HG02973 (cell line): ENCODE results near the gene SLC4A11.
A peak's percentile ranks its signal among the peaks of the same experiment; 100 is the strongest.
"Not testable (repeated sequence)": the region's sequence is repeated elsewhere in the genome, so short reads cannot be mapped to it uniquely, and the experiment has no call there.

Source experiments
- ATAC-seq: cut with Tn5 transposase; IDR thresholded peaks from one replicate; pipeline ENCODE4 v1.9.1; 2021; ENCODE audit warnings: moderate library complexity; ENCODE audit not compliant: unreplicated experiment

Gene SLC4A11

DNA sequence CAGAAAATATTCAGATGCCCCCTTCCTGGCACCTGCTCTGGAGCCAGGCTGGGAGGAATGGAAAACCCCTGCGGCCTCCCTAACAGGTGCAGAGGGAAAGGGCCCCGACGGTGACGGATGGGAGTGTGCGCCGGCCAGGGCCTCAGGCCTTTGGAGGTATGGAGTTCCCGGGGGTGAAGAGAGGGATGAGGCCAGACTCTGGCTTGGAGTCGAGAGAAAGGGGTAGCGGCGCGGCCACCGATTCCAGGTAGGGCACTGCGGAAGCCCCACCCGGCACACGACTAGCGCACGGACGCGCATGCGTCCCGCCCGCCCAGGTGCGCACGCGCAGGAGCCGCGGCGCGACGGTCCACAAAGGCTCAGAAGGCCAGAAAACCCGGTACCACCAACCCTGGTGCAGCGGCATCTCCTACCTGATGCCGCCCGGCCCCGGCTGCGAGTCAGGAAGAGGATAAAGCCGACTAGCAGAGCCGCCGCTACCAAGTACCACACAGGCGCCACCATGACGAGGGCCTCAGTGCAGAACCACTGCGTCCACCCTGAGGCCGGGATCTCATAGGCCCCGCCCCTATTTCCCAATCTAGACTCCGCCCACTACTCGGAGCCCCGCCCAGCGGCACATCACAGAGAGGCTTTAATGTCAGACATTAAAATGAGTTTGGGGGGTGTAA is 34.7 kb downstream of the SLC4A11 start, which contains the start of gene DDRGK1:
DDRGK1 (minus strand) TSS at position 559 of the 671 bp plus-strand sequence; CDS start at position 504, 55 bp downstream.
- ATAC-seq, result peak; percentile 66

DNA sequence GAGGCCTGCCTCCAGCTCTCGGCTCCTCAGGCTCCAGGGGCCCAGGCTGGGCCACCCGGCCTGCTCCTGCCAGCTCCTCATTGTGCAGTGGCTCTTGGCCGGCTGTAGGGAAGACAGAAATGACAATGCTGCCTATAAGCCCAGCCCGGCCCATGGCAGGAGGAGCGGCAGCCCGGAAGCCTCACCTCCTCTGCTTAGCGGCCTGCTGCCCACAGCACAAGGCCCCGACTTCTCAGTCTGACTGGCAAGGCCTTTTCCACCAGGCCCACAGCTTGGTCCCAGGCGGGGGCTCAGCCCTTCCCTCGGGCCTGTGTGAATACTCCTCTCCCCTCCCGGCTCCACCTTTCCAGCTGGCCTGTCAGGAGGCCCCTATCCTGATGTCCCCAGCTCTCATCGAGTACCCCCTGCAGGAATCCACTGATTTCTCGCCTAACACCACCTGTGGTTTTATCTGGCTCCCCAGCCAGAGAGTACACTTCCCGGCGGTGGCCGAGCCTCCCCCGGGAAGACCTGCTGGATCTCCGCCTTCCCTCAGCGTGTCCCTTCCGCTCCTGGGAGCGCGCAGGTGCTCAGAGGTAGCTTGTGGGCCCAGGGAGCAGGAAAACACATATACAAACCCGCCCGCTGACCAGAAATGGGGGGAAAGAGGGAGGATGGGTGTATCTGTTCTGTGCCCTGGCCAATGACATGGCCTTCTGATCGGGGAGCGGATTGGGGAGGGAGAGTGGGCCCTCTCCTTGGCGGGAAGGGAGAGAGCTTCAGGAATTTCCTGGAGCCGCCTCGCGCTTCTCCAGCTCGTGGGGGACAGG is 35.5 kb downstream of the SLC4A11 start:
- ATAC-seq, result peak; percentile 19

DNA sequence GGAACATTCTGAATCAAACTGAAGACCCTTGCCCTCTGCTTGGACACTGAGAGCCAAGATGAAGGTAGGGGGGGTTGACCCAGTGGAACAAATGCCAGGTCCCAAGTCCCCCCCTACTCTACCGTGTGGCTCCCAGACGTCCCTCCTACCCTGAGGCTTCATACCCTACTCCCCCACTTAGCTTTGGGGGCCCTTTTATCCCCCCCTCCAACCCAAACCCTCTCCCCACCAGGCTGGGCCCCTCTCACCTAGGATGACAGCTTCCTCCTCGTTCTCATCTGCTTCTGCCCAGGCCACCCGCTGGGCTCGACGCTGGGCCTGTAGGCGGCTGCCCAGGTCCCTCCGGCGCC is 36.0 kb downstream of the SLC4A11 start:
- no peak for ATAC-seq

DNA sequence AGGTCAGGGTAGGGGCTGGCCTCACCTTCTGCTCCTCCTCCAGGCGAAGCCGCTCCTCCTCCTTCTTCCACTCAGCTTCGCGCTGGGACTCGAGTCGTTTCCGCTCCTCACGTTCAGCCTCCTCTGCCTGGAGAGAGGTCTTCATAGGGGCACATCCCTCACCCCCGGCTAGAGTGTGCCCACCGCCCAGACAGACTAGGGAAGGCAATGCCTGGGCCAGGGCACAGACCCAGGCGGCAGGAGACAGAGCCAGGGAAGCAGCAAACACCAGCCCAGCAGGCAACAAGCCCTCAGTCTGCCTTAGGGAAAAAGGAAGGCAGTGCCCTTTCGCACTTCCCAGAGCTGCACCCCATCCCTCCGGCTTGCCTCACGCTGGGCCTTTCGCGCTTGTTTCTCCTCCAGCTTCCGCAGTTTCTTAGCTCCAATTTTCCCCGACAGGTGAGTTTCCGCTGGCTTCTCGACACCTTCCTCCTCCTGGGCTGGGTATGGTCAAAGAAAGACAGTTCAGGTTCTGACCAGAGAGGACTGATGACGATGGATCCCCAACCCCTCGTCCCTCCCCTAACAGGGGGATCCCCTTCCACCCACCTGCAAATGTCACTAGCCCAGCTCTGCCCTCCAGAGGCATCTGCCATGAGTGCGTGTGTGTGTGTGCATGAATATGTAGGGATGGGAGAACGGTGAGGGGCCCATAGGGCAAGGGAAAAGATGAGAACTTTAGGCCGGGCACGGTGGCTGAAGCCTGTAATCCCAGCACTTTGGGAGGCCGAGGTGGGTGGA is 38.8 kb downstream of the SLC4A11 start:
- ATAC-seq, result no peak

DNA sequence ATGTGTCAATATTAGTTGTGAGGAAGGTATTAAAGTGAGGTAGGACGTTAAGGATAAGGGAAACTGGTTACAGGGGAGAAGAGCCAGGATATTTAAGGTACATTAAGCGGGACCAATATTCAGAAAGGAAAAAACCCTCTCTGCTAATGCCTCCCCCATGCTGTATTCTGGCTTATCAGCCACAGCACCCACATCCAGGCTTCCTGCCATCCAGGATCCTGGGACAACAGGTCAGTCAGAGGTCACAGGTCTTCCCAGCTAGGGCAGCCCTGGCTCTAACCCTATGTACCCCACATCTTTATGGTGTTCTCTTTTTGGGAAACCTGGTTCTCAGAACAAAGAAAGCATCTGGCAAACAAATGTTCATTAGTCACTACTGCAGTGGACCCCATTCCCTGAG is 39.8 kb downstream of the SLC4A11 start:
- no peak for ATAC-seq

DNA sequence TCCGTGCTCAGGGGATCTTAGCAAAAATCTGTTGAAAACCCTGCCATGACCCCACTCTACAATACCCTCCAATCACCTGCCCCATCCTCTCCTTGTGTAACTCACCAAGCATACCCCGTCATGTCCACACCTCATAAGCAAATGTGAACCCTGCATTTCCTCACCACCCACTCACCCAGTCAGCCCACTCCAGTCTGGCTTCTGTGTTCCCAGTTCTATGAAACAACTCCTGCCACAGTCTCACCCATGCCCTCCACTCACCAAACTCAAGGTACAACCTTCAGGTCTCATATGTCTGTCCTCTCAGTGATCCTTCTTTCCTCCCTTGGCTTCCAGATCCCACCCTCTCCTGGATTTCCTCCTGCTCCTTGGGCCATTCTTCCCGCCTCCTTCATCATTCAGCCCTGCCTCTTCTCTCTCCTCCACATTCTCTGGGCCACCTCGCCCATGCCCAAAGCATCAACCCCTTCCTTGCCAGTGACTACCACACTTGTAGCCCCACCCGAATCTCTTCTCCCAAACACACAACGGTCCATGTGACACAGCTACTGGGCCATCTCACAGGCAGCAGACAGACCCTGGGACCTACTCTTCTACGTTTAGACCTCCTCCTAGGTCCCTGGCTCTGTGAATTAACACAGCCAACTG is 43.3 kb downstream of the SLC4A11 start:
- no peak for ATAC-seq

DNA sequence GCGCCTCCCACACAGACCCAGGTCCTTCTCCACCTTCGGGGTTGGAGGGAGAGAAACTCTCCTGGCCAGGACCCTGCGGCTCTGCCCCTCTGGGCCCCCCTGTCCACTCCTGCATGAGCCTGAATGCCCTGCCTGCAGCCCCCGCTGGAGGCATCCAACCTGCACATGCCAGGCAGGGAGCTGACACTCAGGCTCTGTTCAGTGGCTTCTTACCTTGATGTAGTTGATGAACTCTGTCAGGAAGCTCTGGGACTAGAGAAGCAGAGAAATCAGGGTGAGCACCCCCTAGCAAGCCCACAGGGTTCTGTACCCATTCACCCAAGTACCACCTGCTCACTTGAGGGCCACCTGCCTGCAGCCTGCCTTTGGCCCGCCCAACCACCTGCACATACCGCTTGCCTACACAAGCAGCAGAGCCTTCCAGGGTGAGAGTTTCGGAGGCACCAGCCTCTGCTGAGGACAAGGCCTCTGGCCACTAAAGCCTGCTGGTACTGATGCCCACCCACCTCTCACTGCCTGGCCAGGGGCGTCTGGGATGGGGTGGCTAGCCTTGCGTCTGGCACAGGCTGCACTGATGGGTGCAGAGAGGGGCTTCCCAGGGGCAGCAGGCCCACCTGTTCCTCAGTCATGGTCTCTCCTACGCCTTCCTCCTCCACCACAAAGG is 44.2 kb downstream of the SLC4A11 start:
- no peak for ATAC-seq

DNA sequence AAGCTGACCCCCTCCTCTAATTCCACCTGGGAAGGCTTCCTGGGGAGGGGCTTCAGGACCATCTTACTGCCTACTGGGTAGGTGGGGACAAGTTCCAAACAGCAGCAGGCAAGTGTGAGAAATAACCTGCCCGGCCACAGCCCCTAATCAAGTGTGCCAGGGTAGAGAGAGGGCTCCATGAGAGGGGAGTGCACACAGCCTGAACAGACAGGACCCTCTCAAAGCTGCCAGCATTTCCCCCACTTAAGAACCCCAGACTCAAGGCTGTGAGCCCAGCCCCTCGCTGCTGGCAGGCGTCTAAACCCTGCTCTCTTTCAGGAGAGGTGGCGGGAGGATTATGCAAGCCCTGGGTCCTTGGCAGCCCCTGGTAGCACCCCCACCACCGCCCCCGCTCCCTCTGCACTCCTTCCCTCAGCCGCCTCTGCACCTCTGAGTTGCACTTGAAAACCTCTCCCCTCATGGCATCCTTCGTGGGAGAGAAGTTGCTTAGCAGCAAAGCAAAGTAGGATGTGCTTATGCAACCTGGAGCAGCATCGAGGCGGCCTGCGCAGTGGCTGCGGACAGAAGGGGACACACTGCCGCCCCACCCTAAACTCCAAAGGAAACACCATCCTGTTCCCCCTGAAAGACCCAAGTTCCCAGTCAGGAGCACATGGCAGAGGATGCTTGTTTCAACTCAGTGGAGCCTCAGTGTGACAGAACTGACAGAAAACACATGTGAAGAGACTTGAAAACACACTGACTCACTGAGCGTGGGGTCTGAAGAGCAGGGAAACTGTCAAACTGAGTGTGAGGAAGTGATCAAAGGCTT is 45.0 kb downstream of the SLC4A11 start:
- no peak for ATAC-seq

DNA sequence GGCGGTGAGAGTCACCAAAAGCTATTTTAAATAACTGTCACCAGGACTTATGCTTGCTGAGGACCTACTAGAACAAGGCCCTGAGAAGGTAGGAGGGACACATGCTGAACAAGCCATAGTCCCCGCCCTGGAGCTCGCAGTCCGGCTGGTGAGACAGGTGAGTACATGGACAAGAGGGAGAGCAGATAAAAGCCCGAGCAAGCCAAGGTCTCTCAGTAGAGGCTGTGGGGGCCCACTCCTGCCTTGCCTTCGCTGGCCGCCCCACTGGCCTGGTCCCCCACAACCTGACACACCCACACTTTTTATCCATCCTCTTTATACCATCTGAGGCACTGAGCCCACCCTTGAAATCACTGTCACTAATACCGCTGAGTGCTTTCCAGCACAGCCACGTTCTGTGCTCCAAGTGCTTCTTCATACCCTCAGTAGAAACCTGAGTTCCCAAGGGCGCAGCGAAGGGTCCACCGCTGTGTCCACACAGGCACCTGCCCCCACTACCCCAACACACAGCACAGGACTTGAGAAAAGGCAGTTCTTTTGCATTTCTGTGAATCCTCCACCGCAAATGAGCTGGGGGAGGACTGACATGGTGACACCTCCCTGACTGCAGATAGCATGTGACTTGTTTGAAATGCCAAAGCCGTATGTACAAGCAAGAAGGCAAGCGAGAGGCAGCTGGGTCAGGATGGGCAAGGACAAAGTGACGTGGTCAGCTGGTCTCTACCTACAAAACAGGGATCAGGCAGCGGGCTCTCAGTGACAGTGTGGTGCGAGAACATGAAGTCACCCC is 46.6 kb downstream of the SLC4A11 start:
- no peak for ATAC-seq

DNA sequence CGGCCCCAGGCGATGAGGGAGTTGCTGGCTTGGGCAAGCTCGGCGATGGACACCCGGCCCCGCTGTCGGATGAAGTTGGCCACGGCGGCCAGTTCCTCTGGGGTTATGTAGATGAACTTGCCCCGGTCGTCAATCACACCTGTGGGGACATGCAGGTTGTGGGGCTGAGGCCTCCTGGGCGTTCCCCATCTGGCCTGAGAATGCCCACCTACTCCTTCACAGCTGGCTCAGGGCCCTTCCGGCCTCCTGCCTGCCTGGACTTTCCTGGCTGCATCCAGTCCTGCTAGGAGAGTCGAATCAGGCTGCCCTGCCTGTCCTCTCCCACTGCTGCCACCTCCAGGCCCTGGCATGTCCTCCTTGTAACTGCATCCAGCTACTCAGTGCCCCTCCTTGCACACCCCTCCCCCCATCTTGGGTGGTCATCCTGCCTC is 48.3 kb downstream of the SLC4A11 start:
- ATAC-seq, result no peak

DNA sequence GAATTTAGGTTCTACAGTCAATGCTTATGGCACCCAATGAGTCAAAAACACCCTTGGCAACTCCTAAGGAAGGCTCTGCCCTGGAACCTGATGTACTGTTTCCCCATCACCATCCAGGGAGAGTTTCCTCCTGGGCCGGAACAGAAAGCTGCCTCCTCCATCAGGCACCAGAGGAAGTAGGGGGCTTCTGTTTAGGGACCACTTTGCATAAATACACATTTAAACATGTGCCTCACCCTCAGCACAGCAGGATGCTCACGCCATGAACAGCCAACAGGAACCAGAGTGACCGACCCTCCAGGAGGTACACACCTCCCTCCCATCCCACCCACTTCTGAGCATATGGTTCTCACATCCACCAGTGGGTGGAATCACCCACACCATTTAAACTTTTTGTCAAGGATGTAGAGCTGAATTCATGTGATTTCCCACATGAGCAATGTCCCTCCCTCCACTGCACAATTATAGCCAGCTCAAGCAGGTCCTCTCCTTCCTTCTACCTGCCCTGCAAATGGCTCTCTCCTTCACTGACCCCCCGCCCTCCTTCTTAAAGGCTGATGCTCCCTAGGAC is 49.3 kb downstream of the SLC4A11 start:
- no peak for ATAC-seq

DNA sequence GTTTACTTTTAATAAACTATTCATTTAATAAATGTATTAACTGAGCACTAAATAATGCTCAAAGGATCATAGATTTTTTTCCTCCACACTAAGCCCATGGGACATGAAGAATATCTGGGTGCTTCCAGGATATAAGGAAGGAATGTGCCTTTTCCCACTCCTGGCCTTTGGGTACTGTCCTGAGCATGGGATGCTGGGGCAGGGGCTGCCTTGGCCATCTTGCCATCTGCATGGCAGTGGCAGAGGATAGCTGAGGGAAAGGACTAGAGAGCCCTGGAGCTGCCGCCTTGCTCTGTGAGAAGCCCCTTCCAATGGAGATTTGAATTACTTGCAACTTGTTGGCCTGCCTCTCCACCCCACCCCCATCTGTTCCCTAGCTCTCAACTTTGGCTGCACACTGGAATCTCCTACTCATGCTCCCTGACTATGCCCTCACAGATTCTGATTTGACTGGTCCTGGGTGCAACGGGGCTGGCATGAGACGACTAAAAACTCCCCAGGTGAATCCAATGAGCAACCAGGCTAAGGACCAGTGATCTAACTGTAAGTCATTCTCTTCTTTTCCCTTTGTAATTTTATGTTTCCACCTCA is 50.1 kb downstream of the SLC4A11 start:
- no peak for ATAC-seq

DNA sequence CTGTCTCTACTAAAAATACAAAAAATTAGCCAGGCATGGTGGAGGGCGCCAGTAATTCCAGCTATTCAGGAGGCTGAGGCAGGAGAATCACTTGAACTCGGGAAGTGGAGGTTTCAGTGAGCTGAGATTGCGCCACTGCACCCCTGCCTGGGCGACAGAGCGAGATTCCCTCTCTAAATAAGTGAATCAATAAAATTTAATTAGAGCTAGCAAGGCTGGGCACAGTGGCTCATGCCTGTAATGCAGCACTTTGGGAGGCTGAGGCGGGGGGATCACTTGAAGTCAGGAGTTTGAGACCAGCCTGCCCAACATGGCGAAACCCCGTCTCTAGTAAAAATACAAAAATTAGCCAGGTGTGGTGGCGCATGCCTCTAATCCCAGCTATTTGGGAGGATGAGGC is 51.1 kb downstream of the SLC4A11 start:
- not testable (repeated sequence) for ATAC-seq

DNA sequence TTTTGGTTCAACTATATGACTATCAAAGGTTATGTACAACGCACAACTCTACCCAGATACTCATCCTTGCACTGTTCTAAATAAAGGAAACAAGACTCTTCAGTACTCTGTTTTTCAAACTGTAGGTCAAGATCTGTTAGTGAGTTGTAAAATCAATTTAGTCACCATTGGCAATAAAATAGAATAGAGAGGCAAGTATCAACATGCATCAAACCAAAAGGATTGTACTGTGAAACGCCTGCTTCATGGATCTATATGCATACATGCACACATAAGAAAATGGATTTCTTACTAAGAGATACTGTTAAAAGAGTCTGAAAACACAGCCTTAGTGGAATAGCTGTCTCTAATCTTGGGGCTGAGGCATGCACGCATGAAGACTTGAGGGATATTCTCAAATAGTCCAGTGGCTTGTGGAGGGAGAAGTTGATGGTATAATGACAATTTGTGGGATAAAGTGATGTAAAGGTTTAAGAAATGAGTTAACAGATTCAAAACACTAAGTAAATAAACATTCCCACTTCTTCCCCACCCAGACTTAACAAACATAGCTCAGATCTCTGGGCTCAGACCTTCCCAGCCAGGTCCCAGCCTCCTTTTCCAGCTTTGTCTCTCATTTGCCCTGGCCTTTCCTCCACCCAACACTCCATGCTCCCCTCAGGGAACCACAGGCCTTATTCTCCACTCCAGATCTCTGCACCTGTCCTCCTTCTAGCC is 54.9 kb downstream of the SLC4A11 start:
- ATAC-seq, result no peak

DNA sequence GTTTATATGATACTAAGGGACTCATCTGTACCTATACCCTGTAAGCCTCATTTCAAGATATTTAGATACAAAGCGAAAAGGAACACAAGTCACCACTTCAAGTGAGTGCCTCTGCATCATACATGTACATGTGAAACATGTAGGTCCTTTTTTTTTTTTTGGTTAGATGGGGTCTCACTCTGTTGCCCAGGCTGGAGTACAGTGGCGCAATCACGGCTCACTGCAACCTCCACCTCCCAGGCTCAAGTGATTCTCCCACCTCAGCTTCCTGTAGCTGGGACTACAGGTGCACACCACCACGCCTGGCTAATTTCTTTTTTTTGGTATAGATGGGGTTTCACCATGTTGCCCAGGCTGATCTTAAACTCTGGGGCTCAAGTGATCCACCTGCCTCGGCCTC is 56.6 kb downstream of the SLC4A11 start:
- not testable (repeated sequence) for ATAC-seq

DNA sequence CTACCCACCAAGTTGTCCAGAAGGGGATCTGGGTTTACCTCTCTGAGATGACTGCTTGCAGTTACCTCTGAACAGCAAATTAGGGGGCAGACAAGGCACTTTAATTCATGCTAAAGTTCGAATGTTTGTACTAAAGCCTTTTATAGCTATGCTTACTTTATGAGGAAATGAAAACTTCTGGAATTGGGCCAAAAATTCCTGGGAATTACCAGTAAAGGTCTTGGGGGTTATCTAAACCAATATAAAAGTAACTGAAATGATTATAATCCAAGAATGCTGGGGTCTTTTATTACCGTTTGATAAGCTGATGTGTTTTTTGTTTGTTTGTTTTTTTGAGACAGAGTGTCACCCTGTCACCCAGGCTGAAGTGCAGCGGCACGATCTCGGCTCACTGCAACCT is 57.7 kb downstream of the SLC4A11 start:
- ATAC-seq, result no peak

DNA sequence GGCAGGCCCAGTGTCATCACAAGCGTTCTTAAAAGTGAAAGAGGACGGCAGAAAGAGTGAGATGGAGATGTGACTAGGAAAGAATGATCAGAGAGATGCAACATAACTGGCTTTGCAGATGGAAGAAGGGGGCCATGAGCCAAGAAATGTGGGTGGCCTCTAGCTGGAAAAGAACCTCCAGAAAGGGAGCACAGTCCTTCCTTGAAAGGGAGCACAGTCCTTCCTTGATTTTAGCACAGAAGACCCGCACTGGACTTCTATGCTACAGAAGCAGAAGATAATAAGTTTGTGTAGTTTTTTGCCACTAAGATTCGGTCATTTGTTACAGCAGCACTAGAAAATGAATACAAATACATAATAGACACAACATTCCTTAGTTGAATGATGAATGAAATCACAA is 58.7 kb downstream of the SLC4A11 start:
- ATAC-seq, result no peak
